ENCODE measurements around the gene PIN1. TPM values are rescaled to one million over a fixed set of nuclear protein-coding genes. Genes with fewer than 3 reads are reported as not detected.
"Not testable (repeated sequence)": the region's sequence is repeated elsewhere in the genome, so short reads cannot be mapped to it uniquely, and the experiment has no call there.

The PIN1 gene
- total RNA-seq, 1 donor: 76.0 TPM

DNA sequence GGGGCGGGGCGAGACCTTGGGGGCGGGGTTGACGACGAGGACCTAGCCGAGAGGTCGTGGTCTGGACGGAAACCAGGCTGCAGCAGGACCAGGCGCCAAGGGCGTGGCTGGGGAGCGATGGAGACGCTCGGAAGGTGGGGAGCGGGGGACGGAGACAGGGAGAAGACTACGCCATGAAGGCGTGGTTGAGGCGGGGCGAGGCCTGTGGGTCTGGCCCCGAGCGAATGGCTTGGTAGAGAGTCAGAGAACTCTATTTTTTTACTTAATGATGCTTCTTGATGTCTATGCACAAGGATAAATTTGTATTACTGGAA, 15.6 kb upstream of the PIN1 start:
- TF ChIP-seq, protein P1, sequence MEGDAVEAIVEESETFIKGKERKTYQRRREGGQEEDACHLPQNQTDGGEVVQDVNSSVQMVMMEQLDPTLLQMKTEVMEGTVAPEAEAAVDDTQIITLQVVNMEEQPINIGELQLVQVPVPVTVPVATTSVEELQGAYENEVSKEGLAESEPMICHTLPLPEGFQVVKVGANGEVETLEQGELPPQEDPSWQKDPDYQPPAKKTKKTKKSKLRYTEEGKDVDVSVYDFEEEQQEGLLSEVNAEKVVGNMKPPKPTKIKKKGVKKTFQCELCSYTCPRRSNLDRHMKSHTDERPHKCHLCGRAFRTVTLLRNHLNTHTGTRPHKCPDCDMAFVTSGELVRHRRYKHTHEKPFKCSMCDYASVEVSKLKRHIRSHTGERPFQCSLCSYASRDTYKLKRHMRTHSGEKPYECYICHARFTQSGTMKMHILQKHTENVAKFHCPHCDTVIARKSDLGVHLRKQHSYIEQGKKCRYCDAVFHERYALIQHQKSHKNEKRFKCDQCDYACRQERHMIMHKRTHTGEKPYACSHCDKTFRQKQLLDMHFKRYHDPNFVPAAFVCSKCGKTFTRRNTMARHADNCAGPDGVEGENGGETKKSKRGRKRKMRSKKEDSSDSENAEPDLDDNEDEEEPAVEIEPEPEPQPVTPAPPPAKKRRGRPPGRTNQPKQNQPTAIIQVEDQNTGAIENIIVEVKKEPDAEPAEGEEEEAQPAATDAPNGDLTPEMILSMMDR (IDR thresholded peaks at IDR 0.05; ENCODE audit: insufficient read depth, low read depth, low read length): no peak
- peak overlapping the region; percentile 21 for H3K4me3 ChIP-seq (ENCODE audit: low read depth, low read length)
- no peak for DNase-seq (ENCODE audit: low read depth)

DNA sequence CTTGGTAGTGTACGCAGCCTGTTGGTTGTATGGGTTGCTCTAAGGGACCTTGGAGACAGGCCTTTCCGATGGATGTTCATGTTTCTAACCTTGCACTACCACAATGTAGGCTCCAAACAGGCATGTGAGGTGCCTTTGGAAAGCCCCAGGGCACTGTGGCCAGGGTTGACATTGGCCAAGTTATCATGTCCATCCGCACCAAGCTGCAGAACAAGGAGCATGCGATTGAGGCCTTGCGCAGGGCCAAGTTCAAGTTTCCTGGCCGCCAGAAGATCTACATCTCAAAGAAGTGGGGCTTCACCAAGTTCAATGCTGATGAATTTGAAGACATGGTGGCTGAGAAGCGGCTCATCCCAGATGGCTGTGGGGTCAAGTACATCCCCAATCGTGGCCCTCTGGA, 15.1 kb upstream of the PIN1 start:
- not testable (repeated sequence) for DNase-seq (ENCODE audit: low read depth); H3K4me3 ChIP-seq (ENCODE audit: low read depth, low read length)

DNA sequence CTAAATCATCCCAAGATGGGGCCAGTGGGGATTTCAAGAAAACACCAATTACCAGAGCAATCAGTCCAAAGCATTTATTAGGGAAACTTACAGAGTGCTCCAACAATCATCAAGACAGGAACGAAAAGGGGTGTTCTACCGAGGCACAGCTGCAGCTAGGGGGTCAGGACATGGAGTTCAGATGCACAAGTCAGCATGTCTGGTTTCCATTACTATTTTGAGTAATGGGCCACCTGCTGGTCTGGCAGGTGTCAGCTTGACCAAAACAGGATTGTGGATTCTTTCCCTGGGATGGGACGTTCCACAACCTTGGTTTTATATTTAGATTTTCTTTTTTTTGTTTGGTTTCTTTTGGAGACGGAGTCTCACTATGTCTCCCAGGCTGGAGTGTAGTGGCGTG, 11.3 kb upstream of the PIN1 start:
- H3K4me3 ChIP-seq (ENCODE audit: low read depth, low read length): no peak overlapping the region
- TF ChIP-seq, protein P1 (IDR thresholded peaks at IDR 0.05; ENCODE audit: insufficient read depth, low read depth, low read length): no peak
- no peak for DNase-seq (ENCODE audit: low read depth)

DNA sequence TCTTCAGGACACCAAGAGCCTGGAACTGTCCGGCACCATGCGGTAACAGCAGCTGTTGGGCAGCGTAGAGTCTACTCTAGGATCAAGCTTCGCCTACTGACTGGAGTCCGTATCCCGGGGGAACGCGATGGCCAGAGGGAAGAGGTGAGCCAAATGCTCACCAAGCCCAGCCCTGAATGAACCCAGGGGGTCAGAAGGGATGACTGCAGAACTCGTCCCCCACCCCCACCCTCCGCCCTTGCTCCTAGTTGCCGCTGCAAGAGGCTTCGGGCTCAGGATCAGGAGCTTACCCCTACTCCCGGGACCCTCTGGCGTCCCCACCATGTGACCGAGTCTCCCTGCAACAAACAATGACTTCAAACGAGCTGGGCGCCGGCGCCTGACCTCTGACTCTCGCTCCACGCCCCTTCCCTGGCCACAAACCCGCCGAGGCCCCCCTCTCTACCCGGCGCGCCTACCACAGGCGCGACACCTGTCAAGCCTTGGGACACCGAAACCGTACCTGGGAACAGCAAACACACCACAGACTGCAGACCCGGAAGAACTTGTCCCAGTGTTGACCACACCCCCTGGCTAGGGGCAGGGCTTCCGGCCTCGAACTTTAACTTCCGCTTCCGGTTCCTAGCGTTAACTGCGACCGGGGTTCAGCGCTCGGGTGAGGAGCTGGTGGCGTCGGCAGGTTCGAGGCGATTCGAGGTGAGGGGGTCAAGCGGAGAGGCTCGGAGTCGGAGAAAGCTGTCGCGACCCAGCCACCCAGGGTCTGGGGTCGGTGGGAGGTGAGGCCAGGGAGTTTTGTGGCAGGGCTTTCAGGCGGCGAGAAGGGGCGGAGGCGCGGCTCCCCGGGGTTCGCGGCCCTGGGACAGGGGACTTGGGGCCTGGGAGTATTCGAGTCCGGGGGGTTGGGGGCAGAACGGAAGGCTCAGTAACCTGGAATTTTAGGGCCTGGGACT, 7.6 kb upstream of the PIN1 start, which contains the start of gene UBL5:
TSS of gene UBL5 (plus strand) at position 630 of the 950 bp plus-strand sequence. CDS start 420 bp downstream, outside the sequence.
- H3K4me3 ChIP-seq (ENCODE audit: low read depth, low read length): peak within 1 kb of the TSS; percentile 79
- peak; percentile 83 for DNase-seq (ENCODE audit: low read depth)

DNA sequence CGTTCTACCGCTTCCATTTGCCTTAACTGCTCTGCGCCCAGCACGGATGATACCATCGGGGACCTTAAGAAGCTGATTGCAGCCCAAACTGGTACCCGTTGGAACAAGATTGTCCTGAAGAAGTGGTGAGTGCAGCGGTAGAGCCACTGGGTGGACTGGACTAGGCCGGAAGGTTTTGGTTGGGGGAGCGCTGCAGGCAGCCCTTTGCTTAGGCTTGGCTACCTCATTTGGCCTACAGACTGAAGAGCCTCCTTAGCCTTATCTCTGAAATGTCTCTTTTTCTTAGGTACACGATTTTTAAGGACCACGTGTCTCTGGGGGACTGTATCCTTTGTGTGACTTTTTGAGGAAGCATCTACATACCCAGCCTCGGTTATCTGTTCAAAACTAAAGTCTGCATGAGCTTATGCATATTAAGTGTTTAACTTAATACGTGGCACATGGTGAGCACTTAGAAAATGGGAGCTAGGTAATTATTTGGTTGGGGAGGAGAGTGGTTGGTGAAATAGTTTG, 6.5 kb upstream of the PIN1 start:
- DNase-seq (ENCODE audit: low read depth): no peak
- TF ChIP-seq, protein P1 (IDR thresholded peaks at IDR 0.05; ENCODE audit: insufficient read depth, low read depth, low read length): no peak
- peak overlapping the region; percentile 79 for H3K4me3 ChIP-seq (ENCODE audit: low read depth, low read length)

More for the DNA sequence above, 7.6 kb upstream of the PIN1 start, which contains the start of gene UBL5:
- TF ChIP-seq, protein P1 (IDR thresholded peaks at IDR 0.05; ENCODE audit: insufficient read depth, low read depth, low read length): no peak

DNA sequence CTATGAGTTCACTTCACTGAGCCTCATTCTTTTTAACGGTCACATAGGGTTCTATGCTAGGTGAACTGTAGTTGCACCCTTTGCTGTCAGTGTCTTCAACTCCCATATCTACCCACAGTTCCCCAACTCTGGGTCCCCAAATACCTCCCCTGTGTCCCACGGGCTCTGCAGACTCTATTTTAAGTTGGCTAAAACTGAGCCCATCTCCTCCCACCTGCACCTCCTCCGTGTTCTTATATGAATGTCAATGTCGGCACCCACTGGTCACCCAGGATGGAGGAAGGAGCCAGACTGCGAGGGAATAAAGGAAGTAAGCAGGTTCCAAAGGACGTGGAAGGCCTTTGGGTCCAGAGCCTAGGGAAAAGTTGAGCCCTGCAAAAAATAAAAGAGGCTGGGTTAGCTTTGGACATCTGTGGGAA, 802 bp upstream of the PIN1 start:
- H3K4me3 ChIP-seq (ENCODE audit: low read depth, low read length): peak overlapping the region; percentile 81
- no peak for DNase-seq (ENCODE audit: low read depth)

DNA sequence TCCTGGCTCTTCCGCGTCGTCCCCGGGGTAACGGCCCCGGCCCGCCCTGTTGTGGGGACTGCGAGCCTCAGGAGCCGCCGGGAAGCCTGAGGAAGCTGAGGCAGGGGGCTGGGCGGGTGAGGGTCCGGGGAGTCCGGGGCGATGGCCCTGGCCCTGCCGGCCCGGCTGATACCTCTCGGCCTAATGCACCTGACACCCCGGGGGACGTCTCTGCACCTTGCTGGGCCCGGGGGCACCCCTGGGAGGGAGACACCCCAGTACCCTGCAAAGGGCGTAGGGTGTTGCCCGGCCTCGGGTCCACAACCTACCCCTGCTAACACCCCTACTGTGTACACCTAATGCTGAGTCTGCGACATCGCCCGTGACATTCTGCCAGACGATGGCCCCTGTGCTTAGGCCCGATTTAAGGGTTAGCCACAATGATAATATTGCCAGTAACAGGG, 410 bp downstream of the PIN1 start:
- DNase-seq (ENCODE audit: low read depth): no peak
- TF ChIP-seq, protein P1 (IDR thresholded peaks at IDR 0.05; ENCODE audit: insufficient read depth, low read depth, low read length): no peak
- H3K4me3 ChIP-seq (ENCODE audit: low read depth, low read length): peak overlapping the region; percentile 83

More for the DNA sequence above, 802 bp upstream of the PIN1 start:
- TF ChIP-seq, protein P1 (IDR thresholded peaks at IDR 0.05; ENCODE audit: insufficient read depth, low read depth, low read length): no peak
